GM18909 (cell line): ENCODE results near the gene TMEFF2.

ENCODE experiments used
- ATAC-seq: cut with Tn5 transposase; IDR thresholded peaks from one replicate; pipeline ENCODE4 v1.9.1; 2021; ENCODE audit warnings: mild to moderate bottlenecking; ENCODE audit not compliant: unreplicated experiment, poor library complexity

The TMEFF2 gene

DNA sequence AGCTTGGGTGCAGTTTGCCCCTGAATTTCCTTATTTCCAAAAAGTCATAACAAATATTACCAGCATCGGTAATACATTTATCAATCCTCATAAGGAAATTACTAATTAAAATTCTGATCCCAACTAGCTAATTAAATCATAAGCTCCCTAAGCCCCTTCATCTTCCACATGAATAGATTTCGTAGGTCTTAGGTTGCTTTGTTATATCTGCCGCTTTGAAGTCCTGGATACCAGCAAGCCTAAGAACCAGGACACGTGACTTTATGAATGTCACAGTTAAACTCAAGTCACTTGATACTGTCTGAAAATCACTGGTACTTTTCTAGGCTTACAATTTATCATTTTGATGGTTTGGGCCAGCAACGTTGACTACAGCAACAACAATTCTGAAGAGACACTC lies 213.0 kb downstream of the TMEFF2 start:
- no peak for ATAC-seq

DNA sequence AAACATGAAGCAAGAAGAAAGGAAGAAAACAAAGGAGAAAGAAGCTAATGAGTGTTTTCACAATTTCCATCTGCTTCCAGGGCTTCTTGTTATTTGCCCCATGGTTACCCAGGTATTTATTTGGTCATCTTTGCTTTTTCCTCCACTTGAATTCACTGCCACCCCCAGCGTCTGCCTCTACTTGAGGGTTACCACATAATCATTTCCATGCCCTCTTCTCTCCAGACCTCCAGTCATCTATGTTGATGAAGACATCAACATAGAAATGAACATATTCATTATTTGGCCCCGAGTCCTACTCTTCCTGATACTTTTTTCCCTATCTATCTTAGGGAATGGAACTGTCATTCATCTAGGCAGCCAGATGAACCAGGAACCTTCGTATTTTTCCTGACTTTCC lies 214.2 kb downstream of the TMEFF2 start:
- no peak for ATAC-seq

DNA sequence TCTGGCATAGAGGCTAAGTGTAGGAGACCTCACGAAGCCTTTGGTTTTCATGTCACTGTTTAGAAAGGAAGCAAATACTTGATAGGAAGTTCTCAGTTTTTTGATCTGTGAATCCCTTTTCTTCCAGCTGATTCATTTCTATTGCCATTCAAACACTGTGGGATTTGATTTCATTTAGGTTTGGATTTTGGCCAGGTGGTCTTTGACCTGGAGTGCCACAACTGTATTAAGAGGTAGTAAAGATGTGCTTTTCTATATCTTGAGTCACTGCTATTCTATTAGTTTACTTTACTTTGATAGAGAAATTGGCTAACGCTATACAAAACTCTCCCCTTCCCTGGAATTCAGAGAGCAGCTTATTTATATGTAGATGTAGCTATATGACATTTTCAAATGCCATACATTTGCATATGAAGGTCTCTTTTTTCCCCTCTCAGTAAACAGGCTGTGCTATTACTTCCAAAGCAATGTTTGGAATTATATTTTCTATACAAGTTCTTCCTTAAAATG lies 215.5 kb downstream of the TMEFF2 start:
- no peak for ATAC-seq

DNA sequence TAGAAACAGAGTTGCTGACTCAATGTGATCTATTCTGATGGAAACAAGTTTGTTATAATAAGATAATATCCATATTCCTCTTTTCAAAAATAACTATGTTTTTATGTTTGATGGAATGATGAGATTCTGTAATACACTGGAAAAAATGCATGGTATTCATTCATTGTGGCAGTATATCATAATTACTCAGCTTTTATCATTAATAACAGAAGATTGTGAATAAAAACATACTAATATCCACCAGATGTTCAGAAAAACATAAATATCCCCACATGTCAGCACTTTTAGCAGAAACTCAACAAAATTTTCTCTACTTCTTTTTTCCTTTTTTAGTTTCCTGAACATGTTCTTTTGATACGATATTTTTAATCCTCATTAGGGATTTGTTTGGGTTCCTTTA lies 217.0 kb downstream of the TMEFF2 start:
- no peak for ATAC-seq

DNA sequence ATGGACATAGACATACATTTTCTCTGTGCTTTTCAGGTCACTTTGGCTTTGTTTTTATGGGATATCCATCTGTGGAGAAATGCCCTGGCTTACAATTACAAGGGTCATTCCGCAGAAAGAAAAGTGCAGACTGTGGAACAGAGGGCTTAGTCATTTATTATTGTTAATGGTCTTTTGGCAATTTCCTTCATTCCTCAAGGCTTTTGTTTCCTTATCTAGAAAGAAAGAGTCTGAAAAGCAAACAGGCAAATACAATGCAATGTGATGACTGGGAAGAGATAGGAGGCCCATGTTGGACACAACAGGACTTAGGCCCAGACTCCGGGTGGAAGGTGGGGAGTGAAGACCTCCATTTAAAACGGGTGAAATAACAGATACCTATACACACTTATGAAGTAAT lies 218.3 kb downstream of the TMEFF2 start:
- no peak for ATAC-seq

- no peak for ATAC-seq
Observed at GRCh38 chr2:191974676-191975075, 220.1 kb downstream of the TMEFF2 start.

DNA sequence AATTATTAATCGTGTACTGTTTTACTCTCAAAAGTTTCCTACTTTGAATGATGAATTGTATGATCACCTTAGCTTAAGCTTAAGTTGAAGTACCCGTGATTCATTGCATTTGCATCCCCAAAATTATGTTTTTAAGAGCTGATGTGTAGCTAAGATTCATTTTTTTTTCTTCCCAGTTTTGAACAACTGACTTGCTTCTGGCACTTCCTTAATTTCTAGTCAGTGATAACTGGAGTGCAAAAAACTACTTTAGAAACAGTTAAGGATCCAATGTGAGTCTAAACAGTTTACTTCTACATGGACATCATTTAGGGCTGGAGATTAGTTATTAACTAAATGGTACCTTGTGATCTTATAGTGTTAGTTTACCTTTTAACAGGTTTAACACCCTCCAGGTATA lies 223.9 kb downstream of the TMEFF2 start:
- no peak for ATAC-seq

DNA sequence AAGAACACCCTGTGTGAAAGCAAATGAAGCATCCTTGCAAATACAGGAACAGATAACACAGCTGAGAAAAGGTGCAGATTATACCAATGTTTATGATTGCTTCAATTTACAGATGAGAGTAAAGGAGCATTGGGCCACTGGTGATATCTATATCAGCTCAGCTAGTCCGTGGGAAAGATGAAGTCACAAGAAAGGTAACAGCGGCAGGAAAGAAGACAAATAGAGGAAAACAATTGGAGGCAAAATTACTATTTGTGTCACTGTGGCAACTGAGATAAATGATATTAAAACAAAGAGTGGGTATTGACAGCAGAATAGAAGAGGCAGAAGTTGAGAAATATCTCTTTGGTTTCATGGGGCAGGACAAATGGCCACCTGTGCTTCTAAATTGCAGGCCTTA lies 226.6 kb downstream of the TMEFF2 start:
- ATAC-seq, result no peak

GRCh38 chr2:191965733-191966132 lies 229.0 kb downstream of the TMEFF2 start:
- no peak for ATAC-seq

GRCh38 chr2:191961556-191961955 lies 233.2 kb downstream of the TMEFF2 start:
- no peak for ATAC-seq

GRCh38 chr2:191959209-191959608 lies 235.5 kb downstream of the TMEFF2 start:
- ATAC-seq, result no peak

DNA sequence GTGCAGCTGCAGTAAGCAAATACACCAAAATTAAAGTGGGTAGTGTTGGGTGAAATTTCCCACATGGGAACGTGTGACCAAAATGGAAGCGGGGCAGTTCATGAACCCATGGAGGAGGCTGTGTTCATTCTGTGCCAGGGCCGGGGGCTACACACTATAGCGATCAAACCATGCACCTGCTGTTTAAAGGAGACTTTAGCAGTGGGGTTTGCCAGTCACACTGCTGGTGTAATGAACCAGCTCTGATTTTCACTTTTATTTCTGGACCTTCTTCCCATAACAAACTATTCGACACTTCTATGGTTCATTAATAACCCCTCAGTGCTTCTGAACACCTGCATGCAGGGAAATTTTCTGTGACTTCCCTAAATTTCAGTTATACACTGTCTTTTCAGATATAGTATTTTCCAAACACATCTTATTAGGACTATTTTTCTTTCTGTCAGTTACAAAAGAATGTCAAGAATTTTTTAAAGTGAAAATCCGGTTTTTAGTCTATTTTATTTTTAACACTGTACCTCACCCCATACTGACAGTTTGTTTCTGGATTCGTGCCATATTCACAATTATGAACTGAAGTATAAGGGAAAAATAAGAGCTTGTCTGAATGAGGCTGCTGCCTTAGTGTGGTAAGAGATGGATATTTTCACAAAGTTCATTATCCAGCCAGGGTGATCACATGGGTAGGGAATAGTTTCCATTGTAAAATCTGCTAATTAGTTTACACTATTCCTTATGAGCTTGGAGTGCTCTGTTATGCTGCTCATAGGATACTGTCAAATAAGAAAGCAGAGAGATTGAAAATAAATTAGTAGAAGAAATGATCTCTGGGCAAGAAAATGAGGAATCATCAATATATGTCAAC lies 236.5 kb downstream of the TMEFF2 start:
- no peak for ATAC-seq

GRCh38 chr2:191954451-191954850 lies 240.3 kb downstream of the TMEFF2 start:
- no peak for ATAC-seq

DNA sequence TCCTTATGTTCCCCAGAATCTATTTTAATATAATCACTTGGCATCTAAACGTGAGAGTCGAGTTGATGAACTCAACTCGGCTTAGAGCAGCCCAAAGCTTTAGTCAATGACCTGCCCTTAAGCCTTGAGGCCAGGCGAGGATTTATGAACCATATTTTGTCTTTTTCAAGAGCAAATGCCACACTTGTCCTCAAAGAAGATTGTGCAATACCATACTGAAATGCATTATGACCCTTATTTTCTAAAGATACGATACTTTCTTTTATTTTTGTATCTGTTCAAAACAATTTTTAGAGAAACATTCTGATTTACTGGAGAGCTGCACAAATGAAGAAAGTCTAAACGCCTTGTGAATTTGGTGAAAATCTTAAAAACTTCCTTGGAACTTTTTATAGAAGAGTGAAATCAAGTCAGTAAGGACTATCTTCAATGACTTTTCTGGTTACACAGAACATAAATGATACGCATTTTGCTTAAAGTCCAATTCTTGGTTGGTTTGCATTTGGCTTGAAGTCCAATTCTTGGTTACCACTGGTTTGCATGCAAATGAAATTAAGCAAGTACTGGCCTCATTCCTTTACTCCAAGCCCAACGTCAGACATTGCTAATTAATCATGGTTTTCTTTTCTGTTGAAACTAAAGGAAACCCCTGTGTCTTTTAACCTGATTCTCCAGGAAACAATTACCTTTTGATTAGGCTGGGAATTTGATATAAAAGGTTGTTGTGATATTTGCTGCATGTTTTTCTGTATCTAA lies 242.0 kb downstream of the TMEFF2 start:
- no peak for ATAC-seq

- ATAC-seq, result no peak
Observed at GRCh38 chr2:191951832-191952231, 242.9 kb downstream of the TMEFF2 start.

GRCh38 chr2:191951376-191951775 lies 243.4 kb downstream of the TMEFF2 start:
- ATAC-seq, result no peak

GRCh38 chr2:191950132-191950874 lies 244.4 kb downstream of the TMEFF2 start:
- ATAC-seq, result no peak

DNA sequence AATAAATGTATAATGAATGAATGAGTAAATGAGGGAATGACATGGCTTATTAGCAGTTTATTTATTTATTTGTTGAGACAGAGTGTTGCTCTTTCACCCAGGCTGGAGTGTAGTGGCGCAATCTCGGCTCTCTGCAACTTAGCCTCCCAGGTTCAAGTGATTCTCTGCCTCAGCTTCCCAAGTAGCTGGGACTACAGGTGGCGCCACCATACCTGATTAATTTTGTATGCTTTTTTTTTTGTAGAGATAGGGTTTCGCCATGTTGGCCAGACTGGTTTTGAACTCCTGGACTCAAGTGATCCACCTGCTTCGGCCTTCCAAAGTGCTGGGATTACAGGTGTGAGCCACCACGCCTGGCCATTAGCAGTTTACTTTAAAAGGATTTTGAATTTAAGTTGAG lies 247.5 kb downstream of the TMEFF2 start:
- ATAC-seq, result no peak

DNA sequence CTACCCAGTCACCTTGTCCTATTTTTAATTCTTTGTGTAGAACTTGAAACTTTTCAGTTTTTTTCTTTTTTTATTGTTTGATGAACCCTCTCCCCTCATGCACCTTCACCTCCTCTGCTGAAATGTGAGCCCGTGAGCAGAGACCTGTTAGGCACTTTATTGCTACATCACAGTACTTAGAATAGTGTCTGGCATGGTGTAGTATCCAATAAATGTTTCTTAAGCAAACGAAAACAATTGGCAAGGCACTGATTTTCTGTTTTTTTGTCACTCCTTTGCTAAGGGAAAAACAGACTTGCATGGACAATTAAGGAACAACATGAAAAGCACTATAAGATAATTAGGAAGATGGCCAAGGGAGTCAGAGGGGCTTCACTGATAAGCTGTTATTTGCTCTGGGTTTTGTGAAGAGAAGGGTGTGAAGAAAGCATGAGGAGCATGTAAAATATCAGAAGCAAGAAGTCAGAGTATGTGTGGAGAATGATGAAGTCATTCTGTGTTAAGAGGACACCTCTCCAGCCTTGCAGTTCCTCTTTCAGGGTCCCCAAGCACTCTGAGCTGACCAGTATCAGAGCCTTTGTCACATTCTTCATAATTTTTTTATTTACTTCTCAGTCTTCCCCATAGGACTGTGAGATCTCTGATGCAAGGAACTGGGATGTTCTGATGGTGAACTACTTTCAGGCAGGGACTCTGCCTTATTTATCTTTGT lies 248.1 kb downstream of the TMEFF2 start:
- peak; percentile 46 for ATAC-seq

- ATAC-seq, result no peak
Observed at GRCh38 chr2:191945623-191946022, 249.1 kb downstream of the TMEFF2 start.
